Smooth muscle cell (in vitro differentiated cells): ENCODE measurements around the gene ST6GALNAC6. TPM values are rescaled to one million over a fixed set of nuclear protein-coding genes. Genes with fewer than 3 reads are reported as not detected.

ENCODE experiments used
- DNase-seq: peaks from one replicate; lab custom pipeline; 2025; ENCODE audit not compliant: unreplicated experiment; lab: John Stamatoyannopoulos, UW
- H2AFZ ChIP-seq: fragments of 200-600 bp; sonication (generic); 2 replicates; pipeline ENCODE4 v1.6.0; 2016; ENCODE audit warnings: antibody characterized with exemption, low read depth, mild to moderate bottlenecking
- H3F3A ChIP-seq: fragments of 200-600 bp; sonication (generic); 2 replicates; pipeline ENCODE4 v1.6.0; 2017; ENCODE audit warnings: antibody characterized with exemption, low read depth
- H3K27ac ChIP-seq: fragments of 200-600 bp; sonication (generic); 2 replicates; pipeline ENCODE4 v1.5.1; 2016; ENCODE audit warnings: low read depth, mild to moderate bottlenecking
- H3K27me3 ChIP-seq: fragments of 200-600 bp; sonication (generic); 2 replicates; pipeline ENCODE4 v1.6.1; 2016; ENCODE audit warnings: low read depth, mild to moderate bottlenecking
- H3K36me3 ChIP-seq: fragments of 200-600 bp; sonication (generic); 2 replicates; pipeline ENCODE4 v1.5.1; 2016; ENCODE audit warnings: low read depth
- H3K4me1 ChIP-seq: fragments of 200-600 bp; sonication (generic); 2 replicates; pipeline ENCODE4 v1.5.1; 2016; ENCODE audit warnings: low read depth
- H3K4me2 ChIP-seq: fragments of 200-600 bp; sonication (generic); 2 replicates; pipeline ENCODE4 v1.6.0; 2016; ENCODE audit warnings: mild to moderate bottlenecking
- H3K4me3 ChIP-seq: fragments of 200-600 bp; sonication (generic); 2 replicates; pipeline ENCODE4 v1.5.1; 2016; ENCODE audit warnings: mild to moderate bottlenecking
- H3K79me2 ChIP-seq: fragments of 200-600 bp; sonication (generic); 2 replicates; pipeline ENCODE4 v1.6.0; 2016; ENCODE audit warnings: low read depth, mild to moderate bottlenecking
- H3K9ac ChIP-seq: fragments of 200-600 bp; sonication (generic); 2 replicates; pipeline ENCODE4 v1.6.0; 2016; ENCODE audit warnings: low read depth
- H3K9me3 ChIP-seq: fragments of 200-600 bp; sonication (generic); replicated peaks from 2 replicates; pipeline ENCODE4 v1.5.1; 2016; ENCODE audit warnings: low read depth
- H4K20me1 ChIP-seq: fragments of 200-600 bp; sonication (generic); 2 replicates; pipeline ENCODE4 v1.6.0; 2016; ENCODE audit warnings: low read depth
- CTCF ChIP-seq: fragments of 200-600 bp; sonication (generic); IDR thresholded peaks from 2 replicates; pipeline ENCODE4 v1.5.1; 2017; ENCODE audit warnings: borderline replicate concordance, mild to moderate bottlenecking, antibody characterized with exemption; ENCODE audit not compliant: insufficient read depth, poor library complexity, severe bottlenecking
- WGBS: methylation state at CpG from one replicate; pipeline ENCODE4 v1.1.7; 2016; ENCODE audit warnings: low lambda C conversion rate; 5-methylcytosine and 5-hydroxymethylcytosine counted together
- polyA plus RNA-seq: library from polyadenylated mRNA; unstranded; fragments of >200 nt; fragmentation: Nextera tagmentation; extraction: Ambion mirVana; gene quantifications from 2 replicates; pipeline ENCODE4 v1.2.1, GENCODE V29; 2016
- total RNA-seq: library from RNA; depleted of rRNA; stranded (reverse); fragments of >200 nt; gene quantifications from 2 replicates; pipeline ENCODE4 v1.2.3, GENCODE V29; 2014

ST6GALNAC6 gene
- total RNA-seq (34.3 and 36.4 TPM in 2 replicates), polyA plus RNA-seq (48.8 and 65.8 TPM in 2 replicates)

- Histone ChIP-seq H3K36me3 (peaks cover 7% of the 10 kb centered on the region), H3K79me2 (no peaks in the 10 kb centered on the region), H3K4me1 (peaks cover 23% of the 10 kb centered on the region), H3K4me2 (peak within 1 kb of the TSS; percentile 91), H2AFZ (peak within 1 kb of the TSS; percentile 82), H3K9me3 (no peaks in the 10 kb centered on the region), H3K4me3 (peak within 1 kb of the TSS; percentile 68), H3K27me3 (no peaks in the 10 kb centered on the region), H4K20me1 (peaks cover 25% of the 10 kb centered on the region), H3K9ac (peak within 1 kb of the TSS; percentile 87), H3F3A (peaks cover 5% of the 10 kb centered on the region), H3K27ac (peak within 1 kb of the TSS; percentile 36)
- DNase-seq = peak; percentile 27
- TF ChIP-seq CTCF = no peak
- WGBS = 9% methylated on average over 21 of the region's 89 CpGs
Observed at GRCh38 chr9:127899128-127899943, at the start of gene ST6GALNAC6. ST6GALNAC6 (minus strand) TSS chr9:127899603; CDS start chr9:127897981, 1,622 bp downstream.

GRCh38 chr9:127947841-127948710, 48.7 kb upstream of the ST6GALNAC6 start:
- Histone ChIP-seq H3K36me3 (no peaks in the 10 kb centered on the region), H4K20me1 (peaks cover 33% of the 10 kb centered on the region), H3F3A (peaks cover 4% of the 10 kb centered on the region), H2AFZ (no peak overlapping the region), H3K9me3 (no peaks in the 10 kb centered on the region), H3K27me3 (no peaks in the 10 kb centered on the region), H3K4me3 (no peak overlapping the region), H3K27ac (no peak overlapping the region), H3K79me2 (peaks cover 14% of the 10 kb centered on the region), H3K4me2 (no peak overlapping the region), H3K4me1 (no peaks in the 10 kb centered on the region), H3K9ac (no peak overlapping the region)
- TF ChIP-seq CTCF = no peak
- DNase-seq = no peak
- WGBS = 90% methylated on average over 17 of the region's 17 CpGs

GRCh38 chr9:127946728-127947127, 47.3 kb upstream of the ST6GALNAC6 start:
- Histone ChIP-seq H3K9me3 (no peaks in the 10 kb centered on the region), H3K79me2 (peaks cover 5% of the 10 kb centered on the region), H3K4me1 (no peaks in the 10 kb centered on the region), H3K27ac (no peak overlapping the region), H3K27me3 (no peaks in the 10 kb centered on the region), H2AFZ (no peak overlapping the region), H3K9ac (no peak overlapping the region), H3K4me2 (no peak overlapping the region), H3F3A (peaks cover 4% of the 10 kb centered on the region), H4K20me1 (peaks cover 22% of the 10 kb centered on the region), H3K36me3 (no peaks in the 10 kb centered on the region), H3K4me3 (no peak overlapping the region)
- 83% methylated on average over 3 of the region's 3 CpGs for WGBS
- no peak for DNase-seq
- TF ChIP-seq CTCF = no peak
